ENCODE results near the gene LRRFIP1. TPM values are rescaled to one million over a fixed set of nuclear protein-coding genes. Genes with fewer than 3 reads are reported as not detected.

Gene LRRFIP1
- total and polyA plus RNA-seq, 2 experiments from 2014 or later: 90.9 to 95.3 TPM

DNA sequence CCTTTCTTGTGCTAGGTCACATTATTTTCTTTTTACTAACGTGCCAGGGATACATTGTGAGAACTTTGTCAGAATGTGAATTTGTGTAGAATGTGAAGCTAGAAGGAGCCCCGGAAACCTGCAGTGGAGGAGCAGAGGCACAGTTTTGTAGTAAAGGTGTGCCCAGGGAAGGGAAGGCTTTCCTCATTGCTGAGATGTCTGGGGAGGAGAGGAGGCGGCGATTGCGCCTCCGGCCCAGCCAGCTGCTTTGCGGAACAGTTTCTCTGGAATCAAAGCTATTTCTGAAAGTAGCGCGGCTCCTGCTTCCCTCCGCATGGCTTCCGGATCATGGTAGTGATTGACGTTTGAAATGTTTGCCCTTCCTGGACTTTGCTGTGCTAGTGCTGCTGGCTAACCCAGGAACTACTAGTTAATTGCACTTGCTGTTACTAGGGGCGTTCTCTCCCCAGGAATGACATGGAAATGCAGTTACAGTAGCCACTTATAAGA lies 88.1 kb downstream of the LRRFIP1 start:
- Histone ChIP-seq H3K27ac (peak overlapping the region; percentile 74), H3K36me3 (no peaks in the 10 kb centered on the region), H3K9me3 (ENCODE audit: low read depth) (no peaks in the 10 kb centered on the region), H3K4me1 (ENCODE audit: low read depth) (peaks cover 36% of the 10 kb centered on the region), H3K27me3 (no peaks in the 10 kb centered on the region), H3K4me3 (no peak overlapping the region)
- TF ChIP-seq, protein P1, sequence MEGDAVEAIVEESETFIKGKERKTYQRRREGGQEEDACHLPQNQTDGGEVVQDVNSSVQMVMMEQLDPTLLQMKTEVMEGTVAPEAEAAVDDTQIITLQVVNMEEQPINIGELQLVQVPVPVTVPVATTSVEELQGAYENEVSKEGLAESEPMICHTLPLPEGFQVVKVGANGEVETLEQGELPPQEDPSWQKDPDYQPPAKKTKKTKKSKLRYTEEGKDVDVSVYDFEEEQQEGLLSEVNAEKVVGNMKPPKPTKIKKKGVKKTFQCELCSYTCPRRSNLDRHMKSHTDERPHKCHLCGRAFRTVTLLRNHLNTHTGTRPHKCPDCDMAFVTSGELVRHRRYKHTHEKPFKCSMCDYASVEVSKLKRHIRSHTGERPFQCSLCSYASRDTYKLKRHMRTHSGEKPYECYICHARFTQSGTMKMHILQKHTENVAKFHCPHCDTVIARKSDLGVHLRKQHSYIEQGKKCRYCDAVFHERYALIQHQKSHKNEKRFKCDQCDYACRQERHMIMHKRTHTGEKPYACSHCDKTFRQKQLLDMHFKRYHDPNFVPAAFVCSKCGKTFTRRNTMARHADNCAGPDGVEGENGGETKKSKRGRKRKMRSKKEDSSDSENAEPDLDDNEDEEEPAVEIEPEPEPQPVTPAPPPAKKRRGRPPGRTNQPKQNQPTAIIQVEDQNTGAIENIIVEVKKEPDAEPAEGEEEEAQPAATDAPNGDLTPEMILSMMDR (IDR thresholded peaks at IDR 0.05; ENCODE audit: low read depth, low read length): no peak
- peak in 1 of 2 donors; percentile 33 for DNase-seq (ENCODE audit: low read depth in 1 of 2, low spot score in 1 of 2)

DNA sequence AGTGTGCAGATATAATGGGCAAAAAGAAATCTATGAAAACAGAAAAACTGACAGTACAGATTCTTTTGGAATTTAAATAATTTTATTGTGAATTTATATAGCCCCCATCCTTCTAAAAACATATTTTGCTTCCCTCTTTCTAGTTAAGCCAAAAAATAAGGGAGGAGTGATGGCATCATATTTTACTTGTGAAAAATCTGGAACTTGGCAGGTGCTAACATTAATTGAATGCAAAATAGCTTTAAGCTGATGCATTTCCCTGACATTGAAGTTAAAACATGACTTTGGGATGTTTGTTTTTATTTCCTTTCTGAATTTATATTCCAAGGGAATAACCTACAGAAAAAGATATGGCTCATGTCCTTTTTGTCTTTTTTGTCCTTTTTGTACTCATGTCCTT lies 88.6 kb downstream of the LRRFIP1 start:
- no peaks in the 10 kb centered on the region for H3K27me3 ChIP-seq
- peak overlapping the region; percentile 74 for H3K27ac ChIP-seq
- H3K9me3 ChIP-seq (ENCODE audit: low read depth): no peaks in the 10 kb centered on the region
- peaks cover 36% of the 10 kb centered on the region for H3K4me1 ChIP-seq (ENCODE audit: low read depth)
- DNase-seq (ENCODE audit: low read depth in 1 of 2, low spot score in 1 of 2): no peak
- TF ChIP-seq, protein P1 (IDR thresholded peaks at IDR 0.05; ENCODE audit: low read depth, low read length): no peak
- H3K4me3 ChIP-seq: no peak overlapping the region
- no peaks in the 10 kb centered on the region for H3K36me3 ChIP-seq

DNA sequence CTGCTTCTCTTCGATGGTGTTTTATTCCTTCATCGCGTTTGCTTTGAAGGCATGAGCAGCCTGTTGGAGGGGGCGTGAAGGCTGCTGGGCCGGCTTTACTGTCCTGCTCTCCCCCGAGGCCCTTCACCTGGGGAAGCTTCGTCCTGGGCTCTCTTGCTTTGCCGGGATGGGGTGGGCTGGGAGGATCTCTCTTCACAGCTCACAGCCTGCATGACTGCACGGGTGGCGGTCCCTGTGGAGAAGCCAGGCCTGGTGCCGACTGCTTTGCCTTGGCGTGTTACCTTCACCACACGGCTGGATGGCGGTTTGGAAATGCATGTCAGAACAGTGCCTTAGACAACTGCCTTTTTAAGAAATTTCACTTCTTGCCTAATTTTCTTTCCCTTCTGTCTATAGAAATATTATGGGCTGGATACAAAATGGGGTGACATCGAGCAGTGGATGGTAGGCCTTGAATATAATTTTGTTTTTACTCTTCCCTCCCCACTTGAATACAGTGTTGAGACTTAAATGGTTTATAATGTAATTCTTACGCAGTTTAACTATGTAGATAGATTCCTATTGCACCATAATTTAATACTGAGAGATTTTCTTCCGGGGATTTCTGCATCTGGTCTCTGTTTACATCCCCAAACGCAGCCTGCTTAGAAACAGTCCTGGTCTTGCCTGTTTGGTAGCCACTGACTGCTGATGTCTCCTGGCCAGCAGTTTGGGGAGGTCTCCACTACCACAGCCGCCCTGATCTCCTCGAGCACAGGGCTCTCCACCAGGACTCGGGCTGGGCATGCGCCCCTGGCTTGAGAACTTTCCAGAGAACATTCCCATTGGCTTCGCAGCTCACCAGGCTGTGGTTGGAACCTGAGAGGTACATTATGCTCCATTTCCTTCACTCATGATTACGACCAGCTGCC lies 90.2 kb downstream of the LRRFIP1 start:
- DNase-seq (ENCODE audit: low read depth in 1 of 2, low spot score in 1 of 2): no peak
- Histone ChIP-seq H3K27me3 (no peaks in the 10 kb centered on the region), H3K27ac (no peak overlapping the region), H3K9me3 (ENCODE audit: low read depth) (no peaks in the 10 kb centered on the region), H3K4me3 (no peak overlapping the region), H3K4me1 (ENCODE audit: low read depth) (peaks cover 33% of the 10 kb centered on the region), H3K36me3 (peaks cover 3% of the 10 kb centered on the region)
- TF ChIP-seq, protein P1 (IDR thresholded peaks at IDR 0.05; ENCODE audit: low read depth, low read length): no peak

DNA sequence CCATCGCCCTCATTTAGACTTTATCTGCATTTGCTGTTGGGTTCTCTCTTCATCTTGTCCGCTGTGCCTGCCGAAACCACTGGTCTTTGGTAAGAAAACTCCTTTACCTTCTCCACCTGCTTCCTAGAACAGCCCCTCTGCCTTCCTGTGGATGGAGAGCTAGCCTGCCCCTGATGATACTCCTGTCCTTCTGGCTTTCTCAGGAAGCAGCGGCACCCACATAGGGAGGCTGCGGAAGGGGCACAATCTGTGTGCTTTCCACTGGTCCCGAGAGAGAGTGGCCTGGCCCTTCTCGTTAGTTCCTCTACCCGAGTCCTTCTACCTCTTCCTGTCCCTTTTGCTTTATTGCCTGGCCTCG lies 90.9 kb downstream of the LRRFIP1 start:
- Histone ChIP-seq H3K9me3 (ENCODE audit: low read depth) (no peaks in the 10 kb centered on the region), H3K4me1 (ENCODE audit: low read depth) (peaks cover 28% of the 10 kb centered on the region), H3K27me3 (no peaks in the 10 kb centered on the region), H3K27ac (no peak overlapping the region), H3K4me3 (no peak overlapping the region), H3K36me3 (peaks cover 3% of the 10 kb centered on the region)
- TF ChIP-seq, protein P1 (IDR thresholded peaks at IDR 0.05; ENCODE audit: low read depth, low read length): no peak
- DNase-seq (ENCODE audit: low read depth in 1 of 2, low spot score in 1 of 2): no peak

DNA sequence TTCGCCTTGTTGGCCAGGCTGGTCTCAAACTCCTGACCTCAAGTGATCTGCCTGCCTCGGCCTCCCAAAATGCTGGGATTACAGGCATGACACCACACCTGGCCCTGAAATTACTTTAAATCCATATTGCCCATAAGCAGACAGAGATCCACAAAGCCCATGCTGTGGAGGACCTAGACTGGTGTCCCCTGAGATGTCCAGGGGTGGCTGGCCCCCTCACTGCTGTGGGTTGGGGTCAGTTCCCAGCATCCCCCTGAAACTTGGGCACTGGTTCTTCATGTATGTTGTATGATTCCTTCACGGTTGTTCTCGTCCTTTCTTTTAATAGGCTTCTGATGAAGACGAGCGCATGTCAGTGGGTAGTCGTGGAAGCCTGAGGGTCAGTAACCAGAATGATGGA lies 93.1 kb downstream of the LRRFIP1 start:
- Histone ChIP-seq H3K27me3 (no peaks in the 10 kb centered on the region), H3K9me3 (ENCODE audit: low read depth) (no peaks in the 10 kb centered on the region), H3K4me3 (no peak overlapping the region), H3K27ac (no peak overlapping the region), H3K36me3 (peaks cover 5% of the 10 kb centered on the region), H3K4me1 (ENCODE audit: low read depth) (peaks cover 21% of the 10 kb centered on the region)
- TF ChIP-seq, protein P1 (IDR thresholded peaks at IDR 0.05; ENCODE audit: low read depth, low read length): no peak
- DNase-seq (ENCODE audit: low read depth in 1 of 2, low spot score in 1 of 2): no peak

Data from cardiac muscle cell (in vitro differentiated cells and primary cell).